ENCODE results near the gene MGAT5. TPM values are rescaled to one million over a fixed set of nuclear protein-coding genes. Genes with fewer than 3 reads are reported as not detected.

The MGAT5 gene
- total RNA-seq, 1 experiment from 2014 or later, result 34.0 TPM

GRCh38 chr2:134249755-134250154 lies 4.1 kb upstream of the MGAT5 start:
- no peaks in the 10 kb centered on the region for H3K27me3 ChIP-seq (ENCODE audit: insufficient read depth, low read length)
- H3K79me2 ChIP-seq (ENCODE audit: insufficient read depth, low read length), result no peaks in the 10 kb centered on the region; the same call in 1 of the 2 replicates
- no peak overlapping the region for H2AFZ ChIP-seq (ENCODE audit: low read depth, low read length, poor library complexity, severe bottlenecking)
- no peak overlapping the region for H3K4me2 ChIP-seq (ENCODE audit: low read length)
- ChIA-PET CTCF (interaction anchor here (1.1 kb wide), 1 partner anchor 131 kb away, joined by 3 read pairs; no protein-coding TSS in a partner anchor), RAD21 (ENCODE audit: low non-redundant PET in 1 of 2, low total read pairs in 2 of 2, uncharacterized antibody in 2 of 2, unreplicated experiment in 2 of 2) (no interaction called here), POLR2A (no interaction called here)
- BruUV-seq (replicated peaks), result no TSS peak
- TF ChIP-seq RAD21 (IDR thresholded peaks at IDR 0.05; ENCODE audit: low read depth) (no peak), EZH2phosphoT487 (IDR thresholded peaks at IDR 0.05; ENCODE audit: borderline replicate concordance) (no peak), ATF3 (IDR thresholded peaks at IDR 0.05) (no peak), CBX3 (IDR thresholded peaks at IDR 0.05; ENCODE audit: low read depth) (no peak), SIN3A (IDR thresholded peaks at IDR 0.05; ENCODE audit: low read depth) (no peak), ZNF274 (IDR thresholded peaks at IDR 0.05; ENCODE audit: low read depth, low read length) (no peak), SP1 (IDR thresholded peaks at IDR 0.05; ENCODE audit: low read depth) (no peak), MAX (IDR thresholded peaks at IDR 0.05) (no peak), REST (IDR thresholded peaks at IDR 0.05; ENCODE audit: low read depth) (no peak), EZH2 (IDR thresholded peaks at IDR 0.05) (no peak)
- no peaks in the 10 kb centered on the region for H4K20me1 ChIP-seq (ENCODE audit: insufficient read depth)
- H3K9me2 ChIP-seq (ENCODE audit: insufficient read depth), result no peaks in the 10 kb centered on the region
- intact Hi-C loops (cut with micrococcal nuclease), result loop anchor here (5.0 kb wide), 1 partner anchor 163 kb away; no protein-coding TSS in a partner anchor
- no peaks in the 10 kb centered on the region for H3K4me1 ChIP-seq (ENCODE audit: control insufficient read depth in 1 of 2, insufficient read depth in 2 of 2, low read length in 2 of 2)
- no peaks in the 10 kb centered on the region for H3K36me3 ChIP-seq (ENCODE audit: control insufficient read depth in 1 of 2, insufficient read depth in 2 of 2, low read length in 2 of 2)
- no peaks in the 10 kb centered on the region for H3K9me3 ChIP-seq (ENCODE audit: control insufficient read depth in 1 of 2, insufficient read depth in 1 of 2, low read depth in 1 of 2, low read length in 2 of 2)
- DNase-seq (ENCODE audit: low read depth, low spot score) (no peak), ATAC-seq (no peak)
- H3K9ac ChIP-seq (ENCODE audit: low read length), result no peak overlapping the region
- H3K27ac ChIP-seq (ENCODE audit: low read depth, low read length), result no peak overlapping the region
- H3K4me3 ChIP-seq (replicated peaks in 1 of 2; ENCODE audit: low read depth in 1 of 2, low read length in 2 of 2), result no peak overlapping the region

Data from HCT116 (cell line).